CD4-positive, alpha-beta T cell treated with Interleukin-15 for 1 hour (primary cell): ENCODE results near the gene FADS1.
A peak's percentile ranks its signal among the peaks of the same experiment; 100 is the strongest.

ENCODE experiments used
- DNase-seq: peaks from one replicate; pipeline ENCODE4 v3.0.0-alpha.2; 2020

FADS1 gene

DNA sequence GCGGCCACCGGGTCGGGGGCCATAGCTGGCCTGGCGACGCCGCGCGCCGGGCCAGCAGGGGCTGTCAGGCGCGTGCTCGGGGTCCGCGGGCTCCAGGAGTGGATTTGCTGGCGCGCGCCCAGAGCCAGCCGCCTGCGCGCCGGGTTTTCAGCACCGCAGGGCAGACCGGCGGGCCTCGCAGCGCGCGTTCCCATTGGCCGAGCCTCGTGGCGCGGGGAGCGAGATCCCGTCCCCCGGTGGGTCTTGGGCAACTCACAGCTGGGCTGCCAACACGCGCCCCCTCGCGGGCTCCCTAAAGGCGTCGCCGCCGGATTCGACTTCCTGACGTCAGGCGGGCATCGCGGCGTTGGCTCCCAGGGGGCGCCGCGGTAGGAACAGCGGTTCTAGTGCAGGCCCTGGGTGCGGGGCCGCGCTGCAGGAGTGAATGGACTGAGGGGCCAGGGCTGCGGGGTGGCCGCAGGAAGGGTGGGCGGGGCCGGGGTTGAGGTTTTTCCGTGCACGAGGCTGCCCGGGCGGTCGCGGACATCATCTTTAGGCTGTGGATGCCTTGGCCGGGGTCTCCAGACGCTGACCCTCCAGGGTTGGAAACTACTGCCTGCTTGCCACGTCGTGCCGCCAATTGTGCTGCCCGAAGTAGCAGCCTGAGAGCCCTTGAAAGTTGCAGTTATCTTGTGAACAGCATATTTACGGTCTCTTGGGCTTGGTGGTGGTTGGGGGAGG, at the start of gene FADS1:
FADS1 (minus strand) TSS at position 268 of the 720 bp plus-strand sequence; CDS start at position 194, 74 bp downstream.
- peak; percentile 85 for DNase-seq

DNA sequence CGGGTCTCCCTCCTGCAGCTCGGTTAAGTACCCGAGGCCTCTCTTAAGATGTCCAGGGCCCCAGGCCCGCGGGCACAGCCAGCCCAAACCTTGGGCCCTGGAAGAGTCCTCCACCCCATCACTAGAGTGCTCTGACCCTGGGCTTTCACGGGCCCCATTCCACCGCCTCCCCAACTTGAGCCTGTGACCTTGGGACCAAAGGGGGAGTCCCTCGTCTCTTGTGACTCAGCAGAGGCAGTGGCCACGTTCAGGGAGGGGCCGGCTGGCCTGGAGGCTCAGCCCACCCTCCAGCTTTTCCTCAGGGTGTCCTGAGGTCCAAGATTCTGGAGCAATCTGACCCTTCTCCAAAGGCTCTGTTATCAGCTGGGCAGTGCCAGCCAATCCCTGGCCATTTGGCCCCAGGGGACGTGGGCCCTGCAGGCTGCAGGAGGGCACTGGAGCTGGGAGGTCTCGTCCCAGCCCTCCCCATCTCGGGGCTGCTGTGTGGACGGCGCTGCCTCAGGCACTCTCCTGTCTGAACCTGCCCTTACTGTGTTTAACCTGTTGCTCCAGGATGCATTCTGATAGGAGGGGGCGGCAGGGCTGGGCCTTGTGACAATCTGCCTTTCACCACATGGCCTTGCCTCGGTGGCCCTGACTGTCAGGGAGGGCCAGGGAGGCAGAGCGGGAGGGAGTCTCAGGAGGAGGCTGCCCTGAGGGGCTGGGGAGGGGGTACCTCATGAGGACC, 49.6 kb upstream of the FADS1 start:
- no peak for DNase-seq

DNA sequence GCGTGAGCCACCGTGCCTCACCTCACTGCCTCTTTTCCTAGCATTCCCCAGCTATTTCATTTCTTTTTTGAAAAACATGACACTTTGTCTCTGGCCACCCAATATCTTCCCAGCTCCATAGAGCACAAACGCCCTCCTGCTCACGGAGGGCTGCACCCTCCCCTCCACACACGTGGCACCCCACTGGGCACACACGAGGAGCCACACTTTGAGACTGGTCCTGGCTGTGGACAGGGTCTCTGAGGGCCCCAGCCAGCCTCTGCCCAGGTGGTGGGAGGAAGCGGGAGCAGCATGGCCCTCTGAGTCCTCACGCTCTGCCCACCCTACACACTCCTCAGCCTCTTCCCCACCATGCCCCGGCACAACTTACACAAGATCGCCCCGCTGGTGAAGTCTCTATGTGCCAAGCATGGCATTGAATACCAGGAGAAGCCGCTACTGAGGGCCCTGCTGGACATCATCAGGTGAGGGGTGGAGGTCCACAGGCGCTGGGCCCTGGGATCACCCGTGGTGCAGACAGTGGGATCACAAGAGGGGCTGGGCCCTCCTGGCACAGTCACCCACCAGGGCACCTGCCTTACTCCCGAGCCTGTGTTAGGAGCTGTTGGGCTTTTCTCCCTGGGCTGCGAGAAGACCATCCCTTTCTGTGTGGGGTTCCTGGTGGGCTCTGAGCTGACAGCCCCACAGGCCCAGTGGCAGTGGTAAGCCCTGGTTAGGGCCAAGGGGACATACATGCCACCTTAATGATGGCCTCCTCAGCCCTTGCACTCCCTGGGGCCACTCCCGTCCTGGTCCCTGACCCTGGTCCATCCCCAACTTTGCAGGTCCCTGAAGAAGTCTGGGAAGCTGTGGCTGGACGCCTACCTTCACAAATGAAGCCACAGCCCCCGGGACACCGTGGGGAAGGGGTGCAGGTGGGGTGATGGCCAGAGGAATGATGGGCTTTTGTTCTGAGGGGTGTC, 48.3 kb upstream of the FADS1 start:
- DNase-seq = no peak

DNA sequence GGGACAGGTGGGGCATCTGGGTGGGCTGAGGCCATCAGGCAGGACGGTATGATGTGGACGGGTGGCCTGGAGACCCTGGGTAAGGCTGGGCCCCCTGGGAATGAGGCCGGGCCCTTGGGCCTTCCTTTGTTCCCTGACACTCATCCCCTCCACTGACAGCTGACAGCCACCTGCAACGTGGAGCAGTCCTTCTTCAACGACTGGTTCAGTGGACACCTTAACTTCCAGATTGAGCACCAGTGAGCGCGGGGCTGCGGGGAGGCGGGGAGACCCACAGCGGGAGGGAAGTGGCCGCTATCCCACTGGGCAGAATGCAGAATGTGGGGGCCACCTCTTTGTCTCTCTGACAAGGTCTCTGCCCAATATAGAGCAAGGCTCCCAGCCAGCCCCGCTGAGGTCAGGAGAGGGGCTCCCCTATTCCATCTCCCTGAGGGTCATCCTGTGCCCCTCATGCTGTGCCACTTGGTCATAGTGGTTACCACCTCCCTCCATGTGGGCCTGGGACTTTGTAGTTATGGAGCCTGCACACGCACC, 46.8 kb upstream of the FADS1 start:
- no peak for DNase-seq

DNA sequence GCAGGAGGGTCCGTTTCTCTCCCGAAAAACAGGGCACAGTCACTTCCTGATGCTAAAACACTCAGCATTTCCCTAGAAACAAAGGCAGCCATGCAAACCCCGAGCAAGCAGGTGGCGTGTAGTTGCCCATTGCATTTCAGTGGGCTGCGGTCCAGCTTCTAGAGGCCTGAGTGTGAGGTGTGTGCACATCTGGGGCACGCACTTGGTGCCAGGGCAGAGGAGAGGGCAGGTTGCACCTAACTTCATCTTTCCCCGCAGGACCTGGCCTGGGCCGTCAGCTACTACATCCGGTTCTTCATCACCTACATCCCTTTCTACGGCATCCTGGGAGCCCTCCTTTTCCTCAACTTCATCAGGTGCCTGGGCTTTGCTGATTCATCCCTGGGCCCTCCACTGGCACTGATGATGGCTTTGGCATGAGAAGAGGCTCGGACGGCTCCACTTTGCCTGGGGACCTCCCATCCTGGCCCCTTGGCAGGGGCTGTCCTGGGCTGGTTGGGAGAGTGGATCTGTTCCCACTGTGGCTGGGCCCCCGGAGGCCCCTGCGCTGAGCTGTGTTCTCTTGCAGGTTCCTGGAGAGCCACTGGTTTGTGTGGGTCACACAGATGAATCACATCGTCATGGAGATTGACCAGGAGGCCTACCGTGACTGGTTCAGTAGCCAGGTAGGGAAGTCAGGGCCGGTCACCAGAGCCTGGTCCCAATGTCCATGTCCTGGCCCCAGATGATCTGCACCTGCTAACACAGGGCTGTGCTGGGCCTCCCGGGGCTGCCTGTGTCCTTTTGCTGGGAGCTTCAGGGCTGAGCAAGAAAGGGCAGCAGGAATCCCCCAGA, 46.1 kb upstream of the FADS1 start:
- DNase-seq = no peak

DNA sequence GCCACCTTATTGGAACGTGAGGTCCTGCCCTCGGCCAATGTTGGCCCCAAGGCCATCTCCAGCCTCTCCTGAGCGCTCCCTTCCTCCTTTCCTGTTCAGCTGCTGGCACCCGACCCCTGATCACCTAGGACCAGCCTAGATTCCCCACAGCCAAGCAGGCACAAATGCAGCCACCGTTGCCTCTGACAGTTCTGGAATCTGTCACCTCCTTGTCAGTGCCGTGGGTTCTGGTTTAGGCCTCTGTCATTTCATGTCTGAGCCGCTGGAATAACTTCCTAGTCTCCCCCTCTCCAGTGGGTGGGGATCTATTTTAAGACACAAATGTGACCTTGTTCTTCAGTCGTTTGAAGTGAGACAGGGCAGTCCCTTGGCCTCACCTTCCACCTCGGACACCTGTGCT, 44.8 kb upstream of the FADS1 start:
- DNase-seq = no peak

DNA sequence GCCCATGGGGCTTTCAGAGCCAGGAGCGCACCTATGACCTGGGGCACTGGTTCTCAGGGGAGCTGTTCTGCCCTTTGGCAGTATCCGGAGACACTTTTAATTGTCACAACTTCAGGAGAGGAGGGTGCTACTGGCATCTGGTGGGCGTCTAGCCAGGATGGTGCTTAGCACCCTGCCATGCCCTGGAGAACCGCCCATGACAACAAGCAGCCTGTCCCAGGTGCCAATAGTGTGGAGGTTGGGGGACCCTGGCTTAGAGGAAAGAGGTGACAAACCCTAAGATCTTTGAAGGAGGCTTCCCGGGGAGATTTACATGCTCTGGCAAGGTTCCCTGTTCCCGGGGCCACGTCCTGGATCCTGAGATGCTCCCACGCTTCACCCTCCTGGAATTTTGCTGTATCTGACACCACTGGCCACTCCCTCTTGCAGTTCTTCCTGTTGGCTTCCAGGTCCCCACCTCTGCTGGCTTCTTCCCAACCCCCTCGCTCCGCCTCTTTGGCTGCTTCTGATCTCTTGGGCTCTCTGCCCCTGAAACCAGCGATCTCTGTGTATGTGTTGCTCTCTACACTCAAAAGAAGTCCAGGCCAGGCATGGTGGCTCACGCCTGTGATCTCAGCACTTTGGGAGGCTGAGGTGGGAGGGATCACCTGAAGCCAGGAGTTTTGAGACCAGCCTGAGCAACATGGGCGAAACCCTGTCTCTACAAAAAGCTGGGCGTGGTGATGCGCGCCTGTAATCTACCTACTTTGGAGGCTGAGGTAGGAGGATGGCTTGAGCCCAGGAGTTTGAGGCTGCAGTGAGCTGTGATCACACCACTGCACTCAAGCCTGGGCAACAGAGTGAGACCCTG, 43.5 kb upstream of the FADS1 start:
- DNase-seq = no peak

DNA sequence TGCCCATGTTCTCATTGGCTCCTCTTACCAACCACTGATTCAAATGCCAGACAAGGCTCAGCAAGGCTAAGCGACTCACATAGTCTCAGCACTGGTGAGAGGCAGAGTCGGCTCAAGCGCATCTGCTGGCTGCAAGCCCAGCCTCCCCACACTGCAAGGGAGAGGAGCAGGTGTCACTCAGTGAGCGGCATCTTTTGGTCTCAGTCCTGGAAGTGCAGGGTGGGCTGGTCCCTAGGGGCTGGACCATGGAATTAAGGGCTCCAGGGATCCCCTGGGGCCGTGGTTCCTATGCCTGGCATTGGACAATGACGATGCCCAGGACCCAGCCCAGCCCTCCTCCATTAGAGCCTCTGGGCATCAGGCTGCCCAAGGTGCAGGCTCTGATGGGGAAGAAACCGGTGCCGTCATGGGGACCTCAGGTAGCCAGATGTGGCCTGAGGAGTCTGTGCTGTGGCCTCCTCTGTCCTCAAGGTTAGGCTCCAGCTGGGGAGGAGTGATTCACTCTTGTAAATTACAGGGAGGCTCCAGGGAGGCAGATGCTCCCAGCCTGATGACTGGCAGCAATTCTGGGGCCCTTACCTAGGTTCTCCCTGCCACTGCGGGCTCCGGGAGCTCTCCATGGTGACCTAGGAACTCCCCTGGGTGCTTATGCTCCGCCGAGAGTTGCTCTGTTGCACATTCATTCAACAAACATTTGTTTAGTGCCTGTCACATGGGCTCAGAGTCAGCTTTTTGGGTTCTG, 39.3 kb upstream of the FADS1 start:
- no peak for DNase-seq

DNA sequence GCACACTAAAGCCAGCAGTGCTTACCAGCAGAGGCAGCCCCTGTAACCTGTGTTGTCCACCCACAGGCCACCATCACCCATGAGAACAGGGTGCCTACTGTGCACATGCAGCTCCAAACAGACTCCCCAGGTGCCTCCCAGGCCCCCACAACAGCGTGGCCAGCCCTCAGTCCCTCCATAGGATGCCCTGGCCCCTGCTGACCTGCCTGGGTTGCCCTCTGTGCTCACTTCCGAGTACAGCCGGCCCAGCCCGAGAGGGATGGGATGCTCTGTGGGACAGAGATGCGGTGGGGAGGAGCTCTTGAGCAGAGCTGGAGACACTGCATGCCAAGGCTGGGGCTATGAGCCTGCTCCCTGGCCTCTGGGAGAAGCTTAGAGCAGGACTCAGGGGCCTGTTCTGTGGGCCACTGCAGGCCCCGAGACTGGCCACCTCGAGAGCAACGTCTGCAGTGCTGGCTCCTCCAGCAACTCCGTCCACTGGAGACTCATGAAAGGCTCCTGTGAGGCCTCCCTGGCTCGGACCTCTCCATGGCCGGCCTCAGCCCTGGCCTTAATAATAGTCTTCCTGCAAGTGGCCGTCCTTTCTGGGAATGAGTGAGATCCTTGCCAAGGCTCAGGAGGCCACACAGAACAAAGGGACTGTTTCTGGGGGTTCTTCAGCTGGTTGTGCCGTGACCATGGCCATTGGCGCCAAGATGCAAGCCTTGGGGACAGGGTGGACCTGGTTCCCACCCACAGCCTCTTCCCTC, 38.3 kb upstream of the FADS1 start:
- no peak for DNase-seq

DNA sequence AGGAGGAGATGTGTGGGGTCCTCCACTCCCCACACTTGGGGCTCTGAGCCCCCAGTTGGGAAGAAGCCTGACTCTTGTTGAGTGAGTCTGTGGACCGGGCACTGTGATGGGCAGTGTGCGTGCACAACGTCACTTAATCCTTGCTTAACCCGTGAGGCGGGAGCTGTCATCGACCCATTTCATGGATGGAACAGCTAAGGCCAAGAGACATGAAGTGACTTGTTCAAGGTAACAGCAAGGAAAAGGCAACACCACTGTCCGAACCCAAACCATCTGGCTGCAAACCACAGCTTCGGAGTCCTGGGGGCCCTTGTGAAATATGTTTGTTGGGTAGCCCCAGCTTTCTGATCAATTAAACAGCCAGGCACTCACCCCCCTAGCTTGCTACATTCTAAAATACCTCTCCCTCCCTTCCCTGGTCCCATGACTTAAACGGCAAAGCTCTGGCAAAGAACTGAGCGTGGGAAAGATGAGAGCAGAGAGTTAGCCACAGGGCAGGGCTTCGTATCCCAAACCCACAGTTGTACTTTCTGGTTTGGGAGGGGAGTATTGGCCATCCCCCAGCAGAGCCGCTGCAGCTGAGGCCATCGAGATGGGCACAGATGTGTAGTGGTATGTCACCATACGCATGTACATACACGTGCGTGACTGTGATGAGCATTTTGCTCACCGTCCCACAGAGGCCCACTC, 37.5 kb upstream of the FADS1 start:
- no peak for DNase-seq

DNA sequence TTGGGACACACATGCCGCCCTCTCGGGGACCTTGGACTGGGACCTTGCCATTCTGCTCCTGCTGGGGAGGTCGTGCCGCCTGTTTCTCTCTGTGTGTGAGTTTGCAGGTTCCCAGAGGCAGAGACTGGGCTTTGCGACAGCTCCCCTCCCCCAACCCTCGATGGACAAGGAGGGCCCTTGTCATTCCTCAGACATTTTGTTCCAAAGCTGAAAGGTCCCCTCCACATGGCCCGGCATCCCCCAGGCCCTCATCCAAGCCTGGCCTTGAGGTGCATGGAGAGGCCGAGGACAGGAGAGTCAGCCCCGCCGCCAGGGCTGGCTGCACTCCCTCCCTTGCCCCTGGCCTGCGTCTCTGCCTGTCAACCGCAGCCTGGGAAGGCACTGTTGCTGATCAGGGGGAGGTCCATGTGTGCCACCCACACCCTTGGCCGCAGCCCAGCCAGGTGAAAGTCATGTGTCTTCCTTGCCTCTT, 36.9 kb upstream of the FADS1 start:
- no peak for DNase-seq

DNA sequence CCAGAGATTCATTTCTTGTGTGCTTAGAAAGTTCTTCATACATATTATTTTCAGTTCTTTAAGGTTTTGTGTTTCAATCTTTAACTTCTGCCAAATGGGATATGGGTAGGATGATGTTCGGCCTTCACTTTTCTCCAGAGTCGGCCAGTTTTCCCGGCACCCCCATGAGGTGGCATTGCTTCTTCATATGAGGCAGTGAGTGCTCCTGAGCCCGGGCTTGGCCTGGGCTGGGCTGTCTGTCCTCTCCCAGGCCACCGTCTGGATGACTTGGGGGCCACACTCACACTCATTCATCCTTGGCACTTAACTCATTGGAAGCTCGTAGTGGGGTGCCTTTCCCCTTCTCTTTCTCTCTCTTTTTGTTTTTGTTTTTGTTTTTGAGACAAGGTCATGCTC, 35.1 kb upstream of the FADS1 start:
- DNase-seq = no peak

DNA sequence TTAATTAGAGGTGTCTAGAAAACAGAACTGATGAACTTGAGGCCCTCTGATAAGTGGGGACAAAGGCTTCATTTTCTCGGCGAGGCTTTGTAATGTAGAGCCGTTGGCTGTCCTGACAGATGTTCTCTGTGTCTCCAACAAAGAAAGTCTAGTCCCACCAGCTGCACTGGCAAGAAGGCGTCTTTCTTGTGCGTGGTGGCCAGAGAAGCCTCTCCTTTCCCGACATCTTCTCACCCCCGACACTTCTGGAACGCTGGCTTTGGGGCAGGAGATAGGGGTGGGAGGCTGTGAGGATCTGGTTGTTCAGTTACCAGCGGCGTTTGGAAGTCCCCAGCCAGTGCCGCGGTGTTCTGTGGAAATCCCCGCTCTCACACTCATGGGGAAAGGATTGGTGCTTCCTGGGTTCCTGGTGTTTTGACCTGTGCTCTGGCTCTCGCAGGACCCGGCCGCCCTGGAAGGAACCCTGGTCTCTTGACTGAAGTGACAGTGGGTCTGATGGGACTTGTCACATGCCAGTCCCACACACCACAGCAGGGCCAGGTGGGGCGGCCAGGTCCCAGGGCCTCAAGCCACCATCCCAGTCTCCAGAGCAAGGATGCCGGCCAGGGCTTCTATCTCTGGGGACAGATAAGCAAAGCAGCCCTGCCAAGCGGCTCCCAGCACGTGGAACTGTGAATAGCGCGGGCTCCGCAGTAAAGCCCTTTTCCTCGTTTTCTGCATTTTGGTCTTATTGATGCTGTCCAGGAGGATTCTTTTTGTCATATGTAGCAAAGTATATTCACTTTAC, 34.5 kb upstream of the FADS1 start:
- no peak for DNase-seq

DNA sequence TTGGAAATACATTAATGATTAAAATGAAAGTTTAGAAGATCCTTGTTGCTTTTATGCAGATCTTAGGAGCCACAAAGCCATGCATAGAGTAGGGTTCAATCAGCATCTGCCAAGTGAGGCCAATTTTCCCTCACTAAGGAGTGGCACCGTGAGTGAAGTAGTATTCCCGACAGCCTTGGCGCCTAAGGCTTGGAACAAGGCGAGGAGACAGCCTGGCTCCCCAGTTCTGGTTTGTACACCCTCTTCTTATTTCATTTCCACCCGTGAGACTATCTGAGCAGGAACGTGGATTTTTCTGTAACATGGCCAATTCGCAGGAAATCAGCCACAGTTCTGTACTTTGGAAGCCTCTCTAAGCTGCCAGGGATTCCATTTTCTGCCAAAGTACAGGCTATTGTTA, 33.9 kb upstream of the FADS1 start:
- no peak for DNase-seq

DNA sequence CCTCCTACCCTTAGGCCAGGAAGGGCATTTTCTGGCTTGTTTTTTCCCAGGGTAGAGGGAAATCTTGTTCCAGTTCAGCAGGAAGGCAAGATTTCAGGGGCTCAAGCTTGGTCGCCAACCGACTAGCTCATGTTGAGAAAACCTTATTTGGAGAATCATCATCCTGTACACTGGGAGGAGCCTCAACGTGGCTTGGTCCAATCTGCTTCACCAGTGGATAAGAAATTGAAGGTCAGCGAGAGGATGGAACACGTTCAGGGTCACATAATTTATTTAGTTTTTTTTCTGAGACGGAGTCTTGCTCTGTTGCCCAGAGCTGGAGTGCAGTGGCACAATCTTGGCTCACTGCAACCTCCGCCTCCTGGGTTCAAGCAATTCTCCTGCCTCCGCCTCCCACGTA, 31.8 kb upstream of the FADS1 start:
- DNase-seq = no peak

DNA sequence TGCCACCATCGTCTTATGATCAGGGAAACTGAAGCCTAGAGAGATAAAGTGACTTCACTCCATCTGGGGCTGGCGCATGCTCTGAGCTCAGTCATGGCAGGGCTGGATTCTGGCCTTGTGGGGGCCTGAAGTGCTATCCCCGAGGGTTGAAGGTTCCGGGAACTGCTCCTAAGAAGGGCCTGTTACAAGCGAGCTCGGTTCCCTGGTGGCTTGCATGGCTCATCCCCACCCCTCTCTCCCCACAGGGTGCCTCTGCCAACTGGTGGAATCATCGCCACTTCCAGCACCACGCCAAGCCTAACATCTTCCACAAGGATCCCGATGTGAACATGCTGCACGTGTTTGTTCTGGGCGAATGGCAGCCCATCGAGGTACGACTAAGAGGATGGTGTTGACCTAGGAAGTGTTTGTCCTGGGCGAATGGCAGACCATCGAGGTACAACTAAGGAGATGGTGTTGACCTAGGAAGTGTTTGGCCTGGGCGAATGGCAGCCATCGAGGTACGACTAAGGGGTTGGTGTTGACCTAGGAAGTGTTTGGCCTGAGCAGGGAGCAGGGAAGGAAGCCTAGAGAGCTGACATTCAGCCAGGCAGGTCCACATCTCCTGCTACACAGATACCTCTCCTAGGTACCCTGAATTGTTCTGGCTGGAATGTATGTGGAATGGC, 31.2 kb upstream of the FADS1 start:
- no peak for DNase-seq

DNA sequence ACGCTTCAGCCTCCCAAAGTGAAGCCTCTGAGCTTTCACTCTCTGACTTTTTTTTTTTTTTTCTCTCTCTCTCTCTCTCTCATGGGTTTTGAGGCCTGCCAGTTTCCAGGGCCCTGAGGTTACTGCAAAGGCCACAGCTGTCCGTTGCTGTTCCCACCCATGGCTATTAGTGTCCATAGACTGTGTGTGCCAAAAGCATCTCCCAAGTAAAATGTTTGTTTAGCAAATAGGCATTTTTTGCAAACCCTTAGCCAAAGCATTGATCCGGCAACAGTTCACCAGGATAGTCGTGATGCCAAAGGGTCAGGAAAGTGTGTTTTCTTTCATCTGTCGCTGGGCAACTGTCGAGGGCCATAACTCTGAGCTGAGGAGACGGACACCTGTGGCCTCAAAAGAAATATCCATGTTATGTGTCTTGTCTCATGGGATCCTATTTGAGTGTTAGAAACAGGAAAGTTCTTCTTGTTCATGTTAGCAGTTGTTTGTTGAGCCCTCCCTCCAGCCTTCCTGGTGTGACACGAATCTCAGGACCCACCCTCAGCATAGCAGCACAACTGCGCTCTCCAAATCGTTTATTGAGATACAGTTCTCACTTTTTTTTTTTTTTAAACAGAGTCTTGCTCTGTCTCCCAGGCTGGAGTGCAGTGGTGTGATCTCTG, 29.7 kb upstream of the FADS1 start:
- no peak for DNase-seq
